Peyer's patch (tissue), 4 donors: ENCODE results near the gene SPACA6. TPM values are rescaled to one million over a fixed set of nuclear protein-coding genes. Genes with fewer than 3 reads are reported as not detected.
A peak's percentile ranks its signal among the peaks of the same experiment; 100 is the strongest.

Experiments used
- DNase-seq, 3 donors: peaks; one replicate each; pipeline ENCODE4 v3.0.0-alpha.2; 2017 to 2019
- H3K27ac ChIP-seq, 4 donors: fragments of 200-600 bp; sonication (generic); one replicate each; pipeline ENCODE4 v1.5.1; 2016 to 2019
- H3K27me3 ChIP-seq, 2 donors: fragments of 200-600 bp; sonication (generic); one replicate each; pipeline ENCODE4 v1.5.1; 2019
- H3K36me3 ChIP-seq, 3 donors: fragments of 200-600 bp; sonication (generic); one replicate each; pipeline ENCODE4 v1.5.1; 2016 to 2019
- H3K4me1 ChIP-seq, 4 donors: fragments of 200-600 bp; sonication (generic); one replicate each; pipeline ENCODE4 v1.5.1; 2016 to 2019
- H3K4me3 ChIP-seq, 4 donors: fragments of 200-600 bp; sonication (generic); 1 replicate in 3 of 4; 2 replicates in 1 of 4; pipeline ENCODE4 v1.5.1; 2016 to 2019; ENCODE audit warnings: mild to moderate bottlenecking in 1 of 4
- H3K9me3 ChIP-seq, 4 donors: fragments of 200-600 bp; sonication (generic); one replicate each; pipeline ENCODE4 v1.5.1; 2016 to 2019; ENCODE audit warnings: mild to moderate bottlenecking in 1 of 4
- CTCF ChIP-seq, 6 experiments: fragments of 450-650 bp in 4 of 6; fragments of 200-600 bp in 2 of 6; sonication (generic) in 1 of 6; IDR thresholded peaks; one replicate each; pipeline ENCODE4 v1.5.1; 2017 to 2019; ENCODE audit warnings: antibody characterized with exemption in 6 of 6, mild to moderate bottlenecking in 3 of 6, moderate library complexity in 1 of 6
- POLR2A ChIP-seq, 2 donors: fragments of 450-650 bp; IDR thresholded peaks; one replicate each; pipeline ENCODE4 v1.5.1; 2017; ENCODE audit warnings: antibody characterized with exemption in 2 of 2, mild to moderate bottlenecking in 2 of 2, moderate library complexity in 2 of 2
- total RNA-seq, 4 donors: library from RNA; depleted of rRNA; stranded (reverse); fragments of >200 nt; gene quantifications; one replicate each; pipeline ENCODE4 v1.1.0, GENCODE V29; 2016

Gene SPACA6
- total RNA-seq, 4 donors from 2014 or later, result 3.0 to 29.7 (median 11.6) TPM

- no peak overlapping the region for H3K27ac ChIP-seq
- H3K27me3 ChIP-seq, result no peaks in the 10 kb centered on the region
- no peak for TF ChIP-seq CTCF (IDR thresholded peaks at IDR 0.05)
- no peak for TF ChIP-seq POLR2A (IDR thresholded peaks at IDR 0.05)
- no peak for DNase-seq
- H3K9me3 ChIP-seq, result no peaks in the 10 kb centered on the region
- no peak overlapping the region for H3K4me3 ChIP-seq
- no peaks in the 10 kb centered on the region for H3K36me3 ChIP-seq
- H3K4me1 ChIP-seq, result peaks cover 0 to 6% (median 0%) of the 10 kb centered on the region in 4 donors
Measured at GRCh38 chr19:51714848-51715247, 21.7 kb downstream of the SPACA6 start.

- Histone ChIP-seq H3K27ac (no peak overlapping the region), H3K4me3 (no peak overlapping the region), H3K4me1 (peaks cover 0 to 7% (median 0%) of the 10 kb centered on the region in 4 donors), H3K36me3 (no peaks in the 10 kb centered on the region), H3K9me3 (no peaks in the 10 kb centered on the region), H3K27me3 (no peaks in the 10 kb centered on the region)
- TF ChIP-seq CTCF (IDR thresholded peaks at IDR 0.05) (no peak), POLR2A (IDR thresholded peaks at IDR 0.05) (no peak)
- no peak for DNase-seq
Measured at GRCh38 chr19:51715850-51716249, 22.7 kb downstream of the SPACA6 start.

GRCh38 chr19:51716925-51717324, 23.8 kb downstream of the SPACA6 start:
- Histone ChIP-seq H3K4me3 (no peak overlapping the region), H3K27ac (no peak overlapping the region), H3K27me3 (no peaks in the 10 kb centered on the region), H3K36me3 (no peaks in the 10 kb centered on the region), H3K4me1 (peaks cover 0 to 7% (median 0%) of the 10 kb centered on the region in 4 donors), H3K9me3 (no peaks in the 10 kb centered on the region)
- TF ChIP-seq POLR2A (IDR thresholded peaks at IDR 0.05), result no peak
- no peak for TF ChIP-seq CTCF (IDR thresholded peaks at IDR 0.05)
- no peak for DNase-seq

GRCh38 chr19:51719251-51719988, 26.3 kb downstream of the SPACA6 start:
- TF ChIP-seq POLR2A (IDR thresholded peaks at IDR 0.05) (no peak), CTCF (IDR thresholded peaks at IDR 0.05) (no peak)
- Histone ChIP-seq H3K27me3 (no peaks in the 10 kb centered on the region), H3K27ac (no peak overlapping the region), H3K4me3 (peak overlapping the region in 1 of 4 donors; percentile 30), H3K36me3 (no peaks in the 10 kb centered on the region), H3K9me3 (no peaks in the 10 kb centered on the region), H3K4me1 (peaks cover 0 to 7% (median 0%) of the 10 kb centered on the region in 4 donors)
- DNase-seq, result no peak

GRCh38 chr19:51721905-51722304, 28.8 kb downstream of the SPACA6 start:
- H3K4me1 ChIP-seq, result peaks cover 0 to 7% (median 0%) of the 10 kb centered on the region in 4 donors
- no peak for DNase-seq
- TF ChIP-seq POLR2A (IDR thresholded peaks at IDR 0.05) (no peak), CTCF (IDR thresholded peaks at IDR 0.05) (no peak)
- H3K27ac ChIP-seq, result no peak overlapping the region
- no peaks in the 10 kb centered on the region for H3K27me3 ChIP-seq
- no peaks in the 10 kb centered on the region for H3K9me3 ChIP-seq
- H3K36me3 ChIP-seq, result no peaks in the 10 kb centered on the region
- H3K4me3 ChIP-seq, result no peak overlapping the region
